HepG2 (cell line): ENCODE results near the gene LMAN2. TPM values are rescaled to one million over a fixed set of nuclear protein-coding genes. Genes with fewer than 3 reads are reported as not detected.
A peak's percentile ranks its signal among the peaks of the same experiment; 100 is the strongest.

Experiments
- FOXK2 ChIP-seq: fragments of 450-650 bp; IDR thresholded peaks from 2 replicates; pipeline ENCODE4 v1.6.1; 2016
- GATA4 ChIP-seq: sonication (generic); IDR thresholded peaks from 2 replicates; pipeline ENCODE4 v1.6.1; 2016; ENCODE audit warnings: antibody characterized with exemption, low read depth, borderline replicate concordance
- GZF1 ChIP-seq: sonication (generic); formaldehyde crosslinking; IDR thresholded peaks from 2 replicates; pipeline ENCODE4 v1.5.1; 2020; ENCODE audit warnings: mild to moderate bottlenecking, missing genetic modification reagents
- HHEX ChIP-seq: IDR thresholded peaks from 2 replicates; pipeline ENCODE4 v1.6.1; 2016; ENCODE audit warnings: control low read depth
- HIVEP1 ChIP-seq: sonication (generic); formaldehyde crosslinking; IDR thresholded peaks from 2 replicates; pipeline ENCODE4 v1.4.0; 2020; ENCODE audit warnings: mild to moderate bottlenecking, missing genetic modification reagents
- IKZF4 ChIP-seq: sonication (generic); formaldehyde crosslinking; IDR thresholded peaks from 2 replicates; pipeline ENCODE4 v1.5.1; 2020; ENCODE audit warnings: borderline replicate concordance, mild to moderate bottlenecking, low read depth, missing genetic modification reagents; ENCODE audit errors: not compliant biosample characterization
- KAT8 ChIP-seq: IDR thresholded peaks from 2 replicates; pipeline ENCODE4 v1.6.1; 2016; ENCODE audit warnings: missing genetic modification reagents, missing compliant biosample characterization
- MEF2D ChIP-seq: sonication (generic); formaldehyde crosslinking; IDR thresholded peaks from 2 replicates; pipeline ENCODE4 v1.5.1; 2020; ENCODE audit warnings: mild to moderate bottlenecking, missing genetic modification reagents
- MEIS1 ChIP-seq: sonication (generic); formaldehyde crosslinking; IDR thresholded peaks from 2 replicates; pipeline ENCODE4 v1.9.0; 2021; ENCODE audit warnings: mild to moderate bottlenecking, missing genetic modification reagents, moderate library complexity, borderline replicate concordance
- NFE2L1 ChIP-seq: sonication (generic); formaldehyde crosslinking; IDR thresholded peaks from 2 replicates; pipeline ENCODE4 v1.4.0; 2020; ENCODE audit warnings: missing genetic modification reagents, mild to moderate bottlenecking, borderline replicate concordance
- NR0B2 ChIP-seq: sonication (generic); formaldehyde crosslinking; IDR thresholded peaks from 2 replicates; pipeline ENCODE4 v1.4.0; 2020; ENCODE audit warnings: mild to moderate bottlenecking, missing genetic modification reagents
- SAFB2 ChIP-seq: sonication (generic); formaldehyde crosslinking; IDR thresholded peaks from 2 replicates; pipeline ENCODE4 v1.5.1; 2020; ENCODE audit warnings: missing genetic modification reagents, low read depth, mild to moderate bottlenecking, borderline replicate concordance
- TEAD2 ChIP-seq: sonication (generic); formaldehyde crosslinking; IDR thresholded peaks from 2 replicates; pipeline ENCODE4 v1.9.0; 2021; ENCODE audit warnings: missing genetic modification reagents
- ZNF235 ChIP-seq: sonication (generic); formaldehyde crosslinking; IDR thresholded peaks from 2 replicates; pipeline ENCODE4 v1.8.1; 2023; ENCODE audit warnings: mild to moderate bottlenecking, missing genetic modification reagents, borderline replicate concordance
- ZNF407 ChIP-seq: sonication (generic); formaldehyde crosslinking; IDR thresholded peaks from one replicate; pipeline ENCODE4 v1.5.1; 2020; ENCODE audit warnings: mild to moderate bottlenecking, missing genetic modification reagents; ENCODE audit errors: not compliant biosample characterization
- ZNF430 ChIP-seq: sonication (generic); formaldehyde crosslinking; IDR thresholded peaks from 2 replicates; pipeline ENCODE4 v1.9.0; 2021; ENCODE audit warnings: mild to moderate bottlenecking, missing genetic modification reagents
- ZNF546 ChIP-seq: sonication (generic); formaldehyde crosslinking; conservative IDR thresholded peaks from 2 replicates; pipeline ENCODE4 v1.8.1; 2023; ENCODE audit warnings: mild to moderate bottlenecking, missing genetic modification reagents
- ZNF619 ChIP-seq: sonication (generic); formaldehyde crosslinking; IDR thresholded peaks from 2 replicates; pipeline ENCODE4 v1.4.0; 2020; ENCODE audit warnings: mild to moderate bottlenecking, missing genetic modification reagents
- ZNF780A ChIP-seq: sonication (generic); formaldehyde crosslinking; IDR thresholded peaks from 2 replicates; pipeline ENCODE4 v1.8.0; 2022; ENCODE audit warnings: mild to moderate bottlenecking, missing genetic modification reagents, moderate library complexity
- polyA plus RNA-seq, 8 experiments: library from polyadenylated mRNA; depleted of rRNA in 3 of 8; stranded (reverse) in 7 of 8; unstranded in 1 of 8; fragments of >200 nt; fragmentation: Illumina TruSeq in 4 of 8; extraction: Trizol in 4 of 8; gene quantifications; 2 replicates each; pipeline versions ENCODE4 v1.2.1 to v1.2.3, GENCODE V29; 2011 to 2016; ENCODE audit warnings: low read depth in 4 of 8, missing spikeins in 1 of 8, mixed read lengths in 1 of 8; ENCODE audit not compliant: insufficient read depth in 1 of 8
- total RNA-seq, 5 experiments: library from RNA; depleted of rRNA; stranded (reverse); fragments of >200 nt; fragmentation: Illumina TruSeq; extraction: Trizol; gene quantifications; 2 replicates each; pipeline ENCODE4 v1.2.3, GENCODE V29; 2016; ENCODE audit warnings: low read depth in 1 of 5
- TF ChIP-seq, protein P1 (sequence below): sonication (generic); formaldehyde crosslinking; IDR thresholded peaks from 2 replicates; pipeline ENCODE4 v1.4.0; 2020; ENCODE audit warnings: mild to moderate bottlenecking, missing genetic modification reagents
- TF ChIP-seq, protein P2 (sequence below): sonication (generic); formaldehyde crosslinking; IDR thresholded peaks from 2 replicates; pipeline ENCODE4 v1.4.0; 2020; ENCODE audit warnings: low read depth, mild to moderate bottlenecking, missing genetic modification reagents

Gene LMAN2
- total and polyA plus RNA-seq, 2 of the 13 experiments (the other 11 are each of a cell fraction or from before 2014, with no cell fraction given), result 191 to 197 TPM

GRCh38 chr5:177350776-177351391, 584 bp downstream of the LMAN2 start (continued):
- TF ChIP-seq MEIS1 (no peak), TEAD2 (CRISPR knock-in tag) (no peak), NR0B2 (no peak), ZNF546 (CRISPR knock-in tag) (no peak), FOXK2 (no peak), HIVEP1 (CRISPR knock-in tag) (no peak), ZNF235 (CRISPR knock-in tag) (no peak), ZNF619 (no peak), ZNF407 (CRISPR knock-in tag) (peak; percentile 26), KAT8 (CRISPR knock-in tag) (no peak), SAFB2 (0 out of 2 replicates have a peak, but pooled peaks have one; percentile 12), GATA4 (no peak), ZNF780A (CRISPR knock-in tag) (no peak), IKZF4 (CRISPR knock-in tag) (no peak), MEF2D (CRISPR knock-in tag) (0 out of 2 replicates have a peak, but pooled peaks have one; percentile 17), GZF1 (no peak), HHEX (CRISPR knock-in tag) (no peak), ZNF430 (CRISPR knock-in tag) (0 out of 2 replicates have a peak, but pooled peaks have one; percentile 47), NFE2L1 (CRISPR knock-in tag) (no peak)
- TF ChIP-seq, protein P1, sequence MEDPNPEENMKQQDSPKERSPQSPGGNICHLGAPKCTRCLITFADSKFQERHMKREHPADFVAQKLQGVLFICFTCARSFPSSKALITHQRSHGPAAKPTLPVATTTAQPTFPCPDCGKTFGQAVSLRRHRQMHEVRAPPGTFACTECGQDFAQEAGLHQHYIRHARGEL (CRISPR knock-in tag), result no peak
- TF ChIP-seq, protein P2, sequence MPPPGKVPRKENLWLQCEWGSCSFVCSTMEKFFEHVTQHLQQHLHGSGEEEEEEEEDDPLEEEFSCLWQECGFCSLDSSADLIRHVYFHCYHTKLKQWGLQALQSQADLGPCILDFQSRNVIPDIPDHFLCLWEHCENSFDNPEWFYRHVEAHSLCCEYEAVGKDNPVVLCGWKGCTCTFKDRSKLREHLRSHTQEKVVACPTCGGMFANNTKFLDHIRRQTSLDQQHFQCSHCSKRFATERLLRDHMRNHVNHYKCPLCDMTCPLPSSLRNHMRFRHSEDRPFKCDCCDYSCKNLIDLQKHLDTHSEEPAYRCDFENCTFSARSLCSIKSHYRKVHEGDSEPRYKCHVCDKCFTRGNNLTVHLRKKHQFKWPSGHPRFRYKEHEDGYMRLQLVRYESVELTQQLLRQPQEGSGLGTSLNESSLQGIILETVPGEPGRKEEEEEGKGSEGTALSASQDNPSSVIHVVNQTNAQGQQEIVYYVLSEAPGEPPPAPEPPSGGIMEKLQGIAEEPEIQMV (CRISPR knock-in tag), result no peak
